HFFc6 (cell line): ENCODE results near the gene DOCK2. TPM values are rescaled to one million over a fixed set of nuclear protein-coding genes. Genes with fewer than 3 reads are reported as not detected.
A peak's percentile ranks its signal among the peaks of the same experiment; 100 is the strongest.
"Not testable (repeated sequence)": the region's sequence is repeated elsewhere in the genome, so short reads cannot be mapped to it uniquely, and the experiment has no call there.

ENCODE experiments used
- DNase-seq: peaks from one replicate; pipeline ENCODE4 v3.0.0-alpha.2; 2018
- H3K27ac Mint-ChIP-seq: 2 replicates; pipeline ENCODE4 v1.8.0; 2020; ENCODE audit warnings: mild to moderate bottlenecking, mixed read lengths
- H3K27me3 Mint-ChIP-seq: 2 replicates; pipeline ENCODE4 v1.8.0; 2021; ENCODE audit warnings: mild to moderate bottlenecking, moderate library complexity, mixed read lengths; ENCODE audit not compliant: insufficient read depth
- H3K36me3 Mint-ChIP-seq: 2 replicates; pipeline ENCODE4 v1.8.0; 2021; ENCODE audit warnings: low read depth, mixed read lengths
- H3K4me1 Mint-ChIP-seq: 2 replicates; pipeline ENCODE4 v1.8.0; 2020; ENCODE audit warnings: low read depth, mixed read lengths
- H3K4me3 Mint-ChIP-seq: 2 replicates; pipeline ENCODE4 v1.8.0; 2020; ENCODE audit warnings: mild to moderate bottlenecking, moderate library complexity, mixed read lengths
- H3K9me3 Mint-ChIP-seq: 2 replicates; pipeline ENCODE4 v1.8.0; 2020; ENCODE audit warnings: mild to moderate bottlenecking, mixed read lengths
- CTCF ChIP-seq: fragments of 200-600 bp; sonication (generic); IDR thresholded peaks from 2 replicates; pipeline ENCODE4 v1.5.0; 2021; ENCODE audit warnings: antibody characterized with exemption, mild to moderate bottlenecking
- total RNA-seq, 6 experiments: library from RNA; stranded (reverse); fragmentation: NEBNext Ultra II Directional; extraction: Animal tissue kit (Norgen Biotek cat#: 25700); gene quantifications; 2 replicates in 1 of 6; 3 replicates in 5 of 6; pipeline ENCODE4 v1.2.3, GENCODE V29; 2021

Gene DOCK2
- total RNA-seq, 6 experiments from 2014 or later, result 1.4 to 6.5 (median 3.0) TPM

GRCh38 chr5:169749295-169749694 is 112.2 kb downstream of the DOCK2 start:
- no peaks in the 10 kb centered on the region for H3K27me3 Mint-ChIP-seq
- TF ChIP-seq CTCF, result no peak
- H3K4me3 Mint-ChIP-seq, result no peak overlapping the region

GRCh38 chr5:169751490-169751889 is 114.4 kb downstream of the DOCK2 start:
- peaks cover 27% of the 10 kb centered on the region for H3K4me1 Mint-ChIP-seq
- no peak for DNase-seq
- no peak overlapping the region for H3K4me3 Mint-ChIP-seq
- no peak for TF ChIP-seq CTCF
- H3K9me3 Mint-ChIP-seq, result no peaks in the 10 kb centered on the region
- H3K27me3 Mint-ChIP-seq, result no peaks in the 10 kb centered on the region; the same call in 1 of the 2 replicates
- H3K36me3 Mint-ChIP-seq, result peaks cover 19% of the 10 kb centered on the region
- H3K27ac Mint-ChIP-seq, result no peak overlapping the region

More at GRCh38 chr5:169749295-169749694, 112.2 kb downstream of the DOCK2 start:
- no peaks in the 10 kb centered on the region for H3K9me3 Mint-ChIP-seq
- DNase-seq, result no peak
- H3K4me1 Mint-ChIP-seq, result peaks cover 41% of the 10 kb centered on the region
- H3K36me3 Mint-ChIP-seq, result peaks cover 19% of the 10 kb centered on the region
- H3K27ac Mint-ChIP-seq, result no peak overlapping the region

DNA sequence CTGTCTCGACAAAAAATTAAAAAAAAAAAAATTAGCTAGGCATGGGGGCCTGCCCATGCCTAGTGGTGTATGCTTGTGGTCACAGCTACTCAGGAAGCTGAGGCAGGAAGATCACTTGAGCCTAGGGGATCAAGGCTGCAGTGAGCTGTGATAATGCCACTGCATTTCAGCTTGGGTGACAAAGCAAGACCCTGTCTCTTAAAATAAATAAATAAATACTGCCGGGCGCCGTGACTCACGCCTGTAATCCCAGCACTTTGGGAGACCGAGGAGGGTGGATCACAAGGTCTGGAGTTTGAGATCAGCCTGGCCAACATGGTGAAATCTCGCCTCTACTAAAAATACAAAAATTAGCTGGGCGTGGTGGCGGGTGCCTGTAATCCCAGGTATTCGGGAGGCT is 115.5 kb downstream of the DOCK2 start:
- not testable (repeated sequence) for H3K27me3 Mint-ChIP-seq, H3K4me3 Mint-ChIP-seq, H3K9me3 Mint-ChIP-seq, DNase-seq, H3K27ac Mint-ChIP-seq
- peaks cover 37% of the 10 kb centered on the region for H3K4me1 Mint-ChIP-seq
- H3K36me3 Mint-ChIP-seq, result peaks cover 19% of the 10 kb centered on the region

DNA sequence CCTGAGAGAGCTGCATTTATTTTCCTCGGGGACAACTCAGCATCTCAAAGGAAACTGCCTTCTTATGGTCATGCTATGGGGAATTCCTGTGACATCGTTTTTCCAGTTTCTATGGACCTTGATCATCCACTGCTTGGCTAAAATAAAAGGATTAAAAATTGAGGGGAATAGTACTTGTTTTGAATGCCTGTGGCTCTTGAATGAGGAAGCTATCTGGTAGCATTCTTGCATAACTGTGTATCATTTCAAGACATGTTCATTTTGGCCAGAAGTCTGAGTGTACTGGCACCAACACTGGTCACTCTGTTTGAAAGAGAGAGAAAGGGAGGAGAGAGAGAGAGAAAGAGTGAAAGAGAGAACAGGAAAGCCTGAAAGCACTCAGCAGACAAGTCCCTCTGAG is 116.7 kb downstream of the DOCK2 start:
- TF ChIP-seq CTCF, result no peak
- H3K9me3 Mint-ChIP-seq, result no peaks in the 10 kb centered on the region
- peak; percentile 55 for DNase-seq
- peak overlapping the region; percentile 55 for H3K27ac Mint-ChIP-seq
- H3K4me1 Mint-ChIP-seq, result peaks cover 49% of the 10 kb centered on the region
- peaks cover 17% of the 10 kb centered on the region for H3K36me3 Mint-ChIP-seq
- no peaks in the 10 kb centered on the region; the same call in 1 of the 2 replicates for H3K27me3 Mint-ChIP-seq
- peak overlapping the region; percentile 7; the same call in 1 of the 2 replicates for H3K4me3 Mint-ChIP-seq

DNA sequence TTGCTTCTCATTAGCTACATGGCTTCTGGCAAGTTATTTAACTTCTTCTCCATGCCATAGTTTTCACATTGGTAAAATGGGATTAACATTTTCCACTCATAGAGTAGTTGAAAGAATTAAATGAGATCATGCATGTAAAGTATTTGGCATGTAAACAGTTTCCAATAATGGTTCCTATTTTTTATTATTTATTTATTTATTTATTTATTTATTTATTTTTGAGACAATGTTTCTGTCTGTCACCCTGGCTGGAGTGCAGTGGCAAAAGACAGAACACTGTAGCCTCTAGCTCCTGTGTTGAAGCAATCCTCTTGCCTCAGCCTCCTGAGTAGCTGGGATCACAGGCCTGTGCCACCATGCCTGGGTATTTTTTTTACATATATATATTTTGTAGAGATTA is 117.7 kb downstream of the DOCK2 start:
- H3K27ac Mint-ChIP-seq, result no peak overlapping the region
- H3K9me3 Mint-ChIP-seq, result no peaks in the 10 kb centered on the region
- peaks cover 53% of the 10 kb centered on the region for H3K4me1 Mint-ChIP-seq
- DNase-seq, result no peak
- H3K4me3 Mint-ChIP-seq, result no peak overlapping the region
- TF ChIP-seq CTCF, result no peak
- H3K27me3 Mint-ChIP-seq, result peaks cover 1% of the 10 kb centered on the region
- H3K36me3 Mint-ChIP-seq, result peaks cover 10% of the 10 kb centered on the region; the same call in 1 of the 2 replicates

- peaks cover 1% of the 10 kb centered on the region for H3K27me3 Mint-ChIP-seq
- DNase-seq, result no peak
- H3K27ac Mint-ChIP-seq, result peak overlapping the region; percentile 20; the same call in 1 of the 2 replicates
- H3K36me3 Mint-ChIP-seq, result peaks cover 6% of the 10 kb centered on the region; the same call in 1 of the 2 replicates
- TF ChIP-seq CTCF, result no peak
- H3K4me3 Mint-ChIP-seq, result no peak overlapping the region
- H3K4me1 Mint-ChIP-seq, result peaks cover 53% of the 10 kb centered on the region
- H3K9me3 Mint-ChIP-seq, result no peaks in the 10 kb centered on the region
Observed at GRCh38 chr5:169756071-169756765, 119.1 kb downstream of the DOCK2 start.
